HCT116 (cell line): Measurements from ENCODE around the gene IL19. TPM values are rescaled to one million over a fixed set of nuclear protein-coding genes. Genes with fewer than 3 reads are reported as not detected.
A peak's percentile ranks its signal among the peaks of the same experiment; 100 is the strongest.

ENCODE experiments used
- ATAC-seq: fragments of 200-7000 bp; cut with Tn5 transposase; 2 replicates; pipeline ENCODE4 v1.9.1; 2020; ENCODE audit warnings: mild to moderate bottlenecking, moderate library complexity
- BruUV-seq: library from RNA; stranded (reverse); fragments of 400-500 nt; replicated peaks from 2 replicates; lab custom pipeline; 2021; lab: Mats Ljungman, UMichigan
- CTCF ChIA-PET: fragments of 300-600 bp; sonication (Branson Sonifier 250); formaldehyde crosslinking; loops from one replicate; lab custom pipeline; 2021; ENCODE audit warnings: antibody characterized with exemption; lab: Charles Lee
- POLR2A ChIA-PET: fragments of 300-600, 350-600 bp; sonication (Branson Sonifier 250); formaldehyde crosslinking; loops from one replicate; lab custom pipeline; 2021; ENCODE audit warnings: antibody characterized with exemption; lab: Charles Lee
- RAD21 ChIA-PET, 2 experiments: fragments of 300-600 bp; sonication (Branson Sonifier 250); formaldehyde crosslinking; loops; one replicate each; lab custom pipeline; 2023; ENCODE audit warnings: low total read pairs in 2 of 2; ENCODE audit not compliant: uncharacterized antibody in 2 of 2, unreplicated experiment in 2 of 2, low non-redundant PET in 1 of 2; lab: Charles Lee
- DNase-seq: peaks from one replicate; pipeline ENCODE4 v3.0.0-alpha.2; 2010; ENCODE audit warnings: low read depth, low spot score
- H2AFZ ChIP-seq: fragments of 200-600 bp; shearing (Covaris generic), sonication (generic); 2 replicates; pipeline ENCODE4 v1.6.1; 2017; ENCODE audit warnings: low read depth, mixed run types, mixed read lengths, antibody characterized with exemption, low read length; ENCODE audit not compliant: poor library complexity, severe bottlenecking
- H3K27ac ChIP-seq: 2 replicates; pipeline ENCODE4 v1.5.1; 2012; ENCODE audit warnings: low read depth, low read length
- H3K27me3 ChIP-seq: fragments of 200-600 bp; sonication (generic); 2 replicates; pipeline ENCODE4 v1.6.1; 2016; ENCODE audit warnings: mixed run types, low read length, mixed read lengths; ENCODE audit not compliant: insufficient read depth
- H3K36me3 ChIP-seq, 2 experiments: fragments of 200-500 bp in 1 of 2; fragments of 200-600 bp in 1 of 2; sonication (Bioruptor generic) in 1 of 2; sonication (generic) in 1 of 2; 2 replicates each; pipeline versions ENCODE4 v1.5.1 to v1.6.1; 2014 to 2016; ENCODE audit warnings: low read length in 2 of 2, inconsistent platforms in 1 of 2, mixed read lengths in 1 of 2, mixed run types in 1 of 2; ENCODE audit not compliant: insufficient read depth in 2 of 2, control insufficient read depth in 1 of 2
- H3K4me1 ChIP-seq, 2 experiments: fragments of 200-600 bp in 1 of 2; sonication (generic) in 1 of 2; 2 replicates each; pipeline versions ENCODE4 v1.5.1 to v1.6.1; 2012 to 2017; ENCODE audit warnings: low read length in 2 of 2, inconsistent platforms in 1 of 2, mild to moderate bottlenecking in 1 of 2, mixed read lengths in 1 of 2, mixed run types in 1 of 2, moderate library complexity in 1 of 2; ENCODE audit not compliant: insufficient read depth in 2 of 2, control insufficient read depth in 1 of 2
- H3K4me2 ChIP-seq: fragments of 200-600 bp; sonication (generic); 2 replicates; pipeline ENCODE4 v1.6.1; 2017; ENCODE audit warnings: mixed run types, low read length, mixed read lengths
- H3K4me3 ChIP-seq, 2 experiments: fragments of 200-600 bp in 1 of 2; sonication (generic) in 1 of 2; replicated peaks in 1 of 2; 2 replicates each; pipeline ENCODE4 v1.5.1; 2011 to 2016; ENCODE audit warnings: low read length in 2 of 2, control low read depth in 1 of 2, low read depth in 1 of 2, mild to moderate bottlenecking in 1 of 2, mixed read lengths in 1 of 2, mixed run types in 1 of 2
- H3K79me2 ChIP-seq: fragments of 200-600 bp; sonication (generic); 2 replicates; pipeline ENCODE4 v1.6.1; 2017; ENCODE audit warnings: mild to moderate bottlenecking, mixed run types, low read length, moderate library complexity, mixed read lengths; ENCODE audit not compliant: insufficient read depth
- H3K9ac ChIP-seq: fragments of 200-600 bp; sonication (generic); 2 replicates; pipeline ENCODE4 v1.6.1; 2016; ENCODE audit warnings: low read length, mixed read lengths
- H3K9me2 ChIP-seq: fragments of 200-600 bp; sonication (generic), shearing (Covaris generic); 2 replicates; pipeline ENCODE4 v1.6.1; 2017; ENCODE audit warnings: mixed run types, mild to moderate bottlenecking, moderate library complexity; ENCODE audit not compliant: insufficient read depth
- H3K9me3 ChIP-seq, 2 experiments: fragments of 200-500 bp in 1 of 2; fragments of 200-600 bp in 1 of 2; sonication (Bioruptor generic) in 1 of 2; sonication (generic) in 1 of 2; 2 replicates each; pipeline ENCODE4 v1.6.1; 2014 to 2017; ENCODE audit warnings: low read length in 2 of 2, mixed read lengths in 2 of 2, inconsistent platforms in 1 of 2, low read depth in 1 of 2, mild to moderate bottlenecking in 1 of 2, mixed run types in 1 of 2, moderate library complexity in 1 of 2; ENCODE audit not compliant: control insufficient read depth in 1 of 2, insufficient read depth in 1 of 2
- H4K20me1 ChIP-seq: fragments of 200-600 bp; sonication (generic), shearing (Covaris generic); 2 replicates; pipeline ENCODE4 v1.6.1; 2017; ENCODE audit warnings: mixed run types, mild to moderate bottlenecking, moderate library complexity; ENCODE audit not compliant: insufficient read depth
- ELF1 ChIP-seq: IDR thresholded peaks from 2 replicates; pipeline ENCODE4 v1.6.1; 2012; ENCODE audit warnings: low read depth, borderline replicate concordance
- EZH2 ChIP-seq: fragments of 200-600 bp; sonication (generic); IDR thresholded peaks from 2 replicates; pipeline ENCODE4 v1.6.1; 2017; ENCODE audit warnings: antibody characterized with exemption, mixed run types
- RAD21 ChIP-seq: IDR thresholded peaks from 2 replicates; pipeline ENCODE4 v1.6.1; 2012; ENCODE audit warnings: low read depth, mild to moderate bottlenecking
- SP1 ChIP-seq: IDR thresholded peaks from 2 replicates; pipeline ENCODE4 v1.6.1; 2012; ENCODE audit warnings: low read depth
- intact Hi-C: fragments of 100-400 bp; cut with micrococcal nuclease; formaldehyde crosslinking; loops from 2 replicates; pipeline ENCODE4 v1.10.0; 2022
- total RNA-seq: library from RNA; stranded (reverse); gene quantifications from one replicate; pipeline ENCODE4 v1.2.1, GENCODE V29; 2021; ENCODE audit not compliant: unreplicated experiment
- TF ChIP-seq, protein P1 (sequence below), 3 experiments: fragments of 200-600 bp in 1 of 3; sonication (generic) in 1 of 3; IDR thresholded peaks in 2 of 3; conservative IDR thresholded peaks in 1 of 3; 2 replicates each; pipeline ENCODE4 v1.5.1; 2012 to 2017; ENCODE audit warnings: low read depth in 2 of 3, low read length in 2 of 3, antibody characterized with exemption in 1 of 3, borderline replicate concordance in 1 of 3, control low read depth in 1 of 3, mild to moderate bottlenecking in 1 of 3, mixed read lengths in 1 of 3, mixed run types in 1 of 3, moderate library complexity in 1 of 3; ENCODE audit not compliant: insufficient read depth in 1 of 3
- TF ChIP-seq, protein P2 (sequence below): IDR thresholded peaks from 2 replicates; pipeline ENCODE4 v1.6.1; 2012
- TF ChIP-seq, protein P3 (sequence below): IDR thresholded peaks from 2 replicates; pipeline ENCODE4 v1.6.1; 2012; ENCODE audit warnings: low read depth

IL19 gene
- total RNA-seq, 1 experiment from 2014 or later: not detected

DNA sequence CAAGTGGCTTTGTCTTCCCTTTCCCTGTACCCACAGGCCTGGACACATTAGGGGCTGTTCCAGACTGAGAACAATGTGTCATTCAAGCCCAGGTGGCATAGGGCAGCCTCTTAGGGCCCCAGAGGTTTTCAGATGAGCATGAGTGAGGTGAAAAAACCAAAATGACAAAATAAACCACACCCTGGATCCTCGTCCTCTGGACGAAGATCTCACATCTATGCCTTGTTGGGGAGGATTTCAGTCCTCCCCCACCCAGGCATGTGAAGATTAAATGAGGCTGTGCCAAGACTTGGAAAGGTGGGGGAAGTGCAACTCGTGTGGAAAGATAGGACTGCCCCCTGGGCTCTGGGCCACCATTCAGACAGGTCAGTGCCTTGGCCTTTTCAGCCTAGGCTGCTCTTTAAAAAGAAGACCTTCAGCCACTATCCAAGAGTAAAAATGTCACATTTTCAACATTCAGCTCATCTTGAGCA is 32.8 kb upstream of the IL19 start:
- no TSS peak for BruUV-seq
- Histone ChIP-seq H3K9me3 (no peaks in the 10 kb centered on the region), H4K20me1 (no peaks in the 10 kb centered on the region), H3K9ac (no peak overlapping the region), H3K27ac (no peak overlapping the region), H3K9me2 (no peaks in the 10 kb centered on the region), H3K79me2 (no peaks in the 10 kb centered on the region), H3K27me3 (no peaks in the 10 kb centered on the region), H3K4me1 (no peaks in the 10 kb centered on the region), H3K36me3 (peaks cover 0 to 2% of the 10 kb centered on the region in 2 experiments; a peak in 1 of 4 replicates), H3K4me3 (no peak overlapping the region), H3K4me2 (no peak overlapping the region), H2AFZ (no peak overlapping the region)
- intact Hi-C loops: no loop called here
- POLR2A ChIA-PET: no interaction called here
- RAD21 ChIA-PET: no interaction called here
- DNase-seq: no peak
- TF ChIP-seq EZH2: no peak
- no peak for TF ChIP-seq ELF1
- TF ChIP-seq SP1: no peak
- CTCF ChIA-PET: interaction anchor here (0.9 to 1.4 kb wide), 6 partner anchors 28 to 244 kb away, joined by 3 to 8 read pairs (median 4); no protein-coding TSS in a partner anchor
- ATAC-seq: no peak

DNA sequence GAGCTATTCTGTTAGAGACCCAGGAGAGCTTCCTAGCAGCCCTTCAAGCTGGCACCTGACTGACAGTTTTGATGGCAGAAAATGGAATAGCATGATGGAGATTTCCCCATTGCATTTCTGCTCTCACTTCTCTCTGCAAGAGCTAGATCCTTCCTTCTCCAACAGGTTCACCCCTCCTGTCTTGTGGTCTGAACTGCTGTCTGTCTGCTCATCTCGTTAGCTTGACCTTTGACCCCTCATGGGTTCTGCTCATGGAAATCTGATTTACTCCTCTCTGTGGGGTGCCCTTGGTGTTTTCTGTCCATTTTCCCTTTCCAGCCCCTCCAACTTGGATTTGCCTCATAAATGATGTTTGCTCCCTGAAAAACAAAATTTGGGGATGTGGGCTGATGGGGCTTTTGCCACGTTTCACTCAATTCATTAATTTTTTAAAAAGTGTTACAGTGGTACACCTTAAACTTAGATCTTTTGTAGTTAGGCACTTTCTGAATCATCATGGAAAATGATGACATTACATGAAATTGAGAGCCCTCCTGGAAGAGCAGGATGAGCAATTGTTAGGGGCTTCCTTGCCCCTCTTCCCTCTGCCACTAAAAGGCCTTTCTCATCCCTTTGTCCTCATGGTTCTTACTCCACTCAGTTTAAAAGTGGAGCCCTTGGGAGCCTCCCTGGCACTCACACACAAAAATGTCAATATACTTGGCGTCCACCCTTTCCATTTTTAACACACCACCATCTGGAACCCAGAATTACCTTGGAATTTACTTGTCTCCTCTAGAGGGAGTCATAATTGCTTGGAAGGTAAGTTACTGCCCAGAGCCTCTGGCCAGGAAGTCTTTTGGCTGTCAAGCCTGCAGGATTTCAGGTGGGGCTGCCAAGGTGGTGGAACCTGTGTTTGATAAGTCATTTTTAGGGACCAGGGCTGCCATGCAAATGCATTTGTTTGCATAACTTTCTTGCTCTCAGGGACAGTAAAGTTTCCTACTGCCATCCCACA is 31.9 kb upstream of the IL19 start:
- no peaks in the 10 kb centered on the region for H3K4me1 ChIP-seq
- TF ChIP-seq, protein P1, sequence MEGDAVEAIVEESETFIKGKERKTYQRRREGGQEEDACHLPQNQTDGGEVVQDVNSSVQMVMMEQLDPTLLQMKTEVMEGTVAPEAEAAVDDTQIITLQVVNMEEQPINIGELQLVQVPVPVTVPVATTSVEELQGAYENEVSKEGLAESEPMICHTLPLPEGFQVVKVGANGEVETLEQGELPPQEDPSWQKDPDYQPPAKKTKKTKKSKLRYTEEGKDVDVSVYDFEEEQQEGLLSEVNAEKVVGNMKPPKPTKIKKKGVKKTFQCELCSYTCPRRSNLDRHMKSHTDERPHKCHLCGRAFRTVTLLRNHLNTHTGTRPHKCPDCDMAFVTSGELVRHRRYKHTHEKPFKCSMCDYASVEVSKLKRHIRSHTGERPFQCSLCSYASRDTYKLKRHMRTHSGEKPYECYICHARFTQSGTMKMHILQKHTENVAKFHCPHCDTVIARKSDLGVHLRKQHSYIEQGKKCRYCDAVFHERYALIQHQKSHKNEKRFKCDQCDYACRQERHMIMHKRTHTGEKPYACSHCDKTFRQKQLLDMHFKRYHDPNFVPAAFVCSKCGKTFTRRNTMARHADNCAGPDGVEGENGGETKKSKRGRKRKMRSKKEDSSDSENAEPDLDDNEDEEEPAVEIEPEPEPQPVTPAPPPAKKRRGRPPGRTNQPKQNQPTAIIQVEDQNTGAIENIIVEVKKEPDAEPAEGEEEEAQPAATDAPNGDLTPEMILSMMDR (IDR thresholded peaks at IDR 0.05 in 2 of 3, conservative IDR thresholded peaks at IDR 0.05 in 1 of 3; ENCODE audit: borderline replicate concordance in 1 of 3, insufficient read depth in 1 of 3, low read depth in 2 of 3, low read length in 2 of 3): peak; percentile 50 to 68 (median 58); a peak in 4 of 6 replicates
- TF ChIP-seq, protein P2, sequence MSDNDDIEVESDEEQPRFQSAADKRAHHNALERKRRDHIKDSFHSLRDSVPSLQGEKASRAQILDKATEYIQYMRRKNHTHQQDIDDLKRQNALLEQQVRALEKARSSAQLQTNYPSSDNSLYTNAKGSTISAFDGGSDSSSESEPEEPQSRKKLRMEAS: no peak
- TF ChIP-seq RAD21: peak; percentile 70
- TF ChIP-seq, protein P3, sequence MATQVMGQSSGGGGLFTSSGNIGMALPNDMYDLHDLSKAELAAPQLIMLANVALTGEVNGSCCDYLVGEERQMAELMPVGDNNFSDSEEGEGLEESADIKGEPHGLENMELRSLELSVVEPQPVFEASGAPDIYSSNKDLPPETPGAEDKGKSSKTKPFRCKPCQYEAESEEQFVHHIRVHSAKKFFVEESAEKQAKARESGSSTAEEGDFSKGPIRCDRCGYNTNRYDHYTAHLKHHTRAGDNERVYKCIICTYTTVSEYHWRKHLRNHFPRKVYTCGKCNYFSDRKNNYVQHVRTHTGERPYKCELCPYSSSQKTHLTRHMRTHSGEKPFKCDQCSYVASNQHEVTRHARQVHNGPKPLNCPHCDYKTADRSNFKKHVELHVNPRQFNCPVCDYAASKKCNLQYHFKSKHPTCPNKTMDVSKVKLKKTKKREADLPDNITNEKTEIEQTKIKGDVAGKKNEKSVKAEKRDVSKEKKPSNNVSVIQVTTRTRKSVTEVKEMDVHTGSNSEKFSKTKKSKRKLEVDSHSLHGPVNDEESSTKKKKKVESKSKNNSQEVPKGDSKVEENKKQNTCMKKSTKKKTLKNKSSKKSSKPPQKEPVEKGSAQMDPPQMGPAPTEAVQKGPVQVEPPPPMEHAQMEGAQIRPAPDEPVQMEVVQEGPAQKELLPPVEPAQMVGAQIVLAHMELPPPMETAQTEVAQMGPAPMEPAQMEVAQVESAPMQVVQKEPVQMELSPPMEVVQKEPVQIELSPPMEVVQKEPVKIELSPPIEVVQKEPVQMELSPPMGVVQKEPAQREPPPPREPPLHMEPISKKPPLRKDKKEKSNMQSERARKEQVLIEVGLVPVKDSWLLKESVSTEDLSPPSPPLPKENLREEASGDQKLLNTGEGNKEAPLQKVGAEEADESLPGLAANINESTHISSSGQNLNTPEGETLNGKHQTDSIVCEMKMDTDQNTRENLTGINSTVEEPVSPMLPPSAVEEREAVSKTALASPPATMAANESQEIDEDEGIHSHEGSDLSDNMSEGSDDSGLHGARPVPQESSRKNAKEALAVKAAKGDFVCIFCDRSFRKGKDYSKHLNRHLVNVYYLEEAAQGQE: no peak
- no peaks in the 10 kb centered on the region for H3K9me3 ChIP-seq
- CTCF ChIA-PET: interaction anchor here (0.9 to 1.9 kb wide), 7 partner anchors 27 to 243 kb away, joined by 3 to 12 read pairs (median 5); no protein-coding TSS in a partner anchor
- H3K4me2 ChIP-seq: no peak overlapping the region
- H3K36me3 ChIP-seq: no peaks in the 10 kb centered on the region; a peak in 1 of 4 replicates
- H2AFZ ChIP-seq: no peak overlapping the region
- BruUV-seq: no TSS peak
- POLR2A ChIA-PET: no interaction called here
- intact Hi-C loops: no loop called here
- no peak overlapping the region for H3K4me3 ChIP-seq
- ATAC-seq (peak; percentile 77), DNase-seq (peak; percentile 16)
- no peaks in the 10 kb centered on the region for H3K9me2 ChIP-seq
- no peaks in the 10 kb centered on the region for H3K27me3 ChIP-seq
- H3K79me2 ChIP-seq: no peaks in the 10 kb centered on the region
- no peaks in the 10 kb centered on the region for H4K20me1 ChIP-seq
- H3K9ac ChIP-seq: no peak overlapping the region
- RAD21 ChIA-PET: no interaction called here
- H3K27ac ChIP-seq: no peak overlapping the region
